Liver (tissue), 9 donors: ENCODE data around the gene PLPP2. TPM values are rescaled to one million over a fixed set of nuclear protein-coding genes. Genes with fewer than 3 reads are reported as not detected.

ENCODE experiments used
- DNase-seq: peaks from one replicate; pipeline ENCODE4 v3.0.0-alpha.2; 2017; ENCODE audit warnings: low spot score
- H3K27ac ChIP-seq, 2 donors: one replicate each; pipeline ENCODE4 v1.7.0; 2013; ENCODE audit warnings: inconsistent platforms in 2 of 2, low read length in 2 of 2, control low read depth in 1 of 2, low read depth in 1 of 2, mild to moderate bottlenecking in 1 of 2
- H3K27me3 ChIP-seq, 4 donors: one replicate each; pipeline versions ENCODE4 v1.6.1 to v1.7.0; 2013; ENCODE audit warnings: low read length in 3 of 4, inconsistent platforms in 1 of 4, mild to moderate bottlenecking in 1 of 4, moderate library complexity in 1 of 4; ENCODE audit not compliant: control insufficient read depth in 4 of 4, insufficient read depth in 4 of 4
- H3K36me3 ChIP-seq, 4 donors: one replicate each; pipeline versions ENCODE4 v1.6.1 to v1.7.0; 2013; ENCODE audit warnings: low read length in 3 of 4, mild to moderate bottlenecking in 3 of 4, low read depth in 1 of 4, moderate library complexity in 1 of 4; ENCODE audit not compliant: control insufficient read depth in 4 of 4, insufficient read depth in 3 of 4
- H3K4me1 ChIP-seq, 4 donors: one replicate each; pipeline versions ENCODE4 v1.6.1 to v1.7.0; 2013; ENCODE audit warnings: low read length in 3 of 4, mild to moderate bottlenecking in 3 of 4, moderate library complexity in 1 of 4; ENCODE audit not compliant: control insufficient read depth in 4 of 4, insufficient read depth in 4 of 4
- H3K4me3 ChIP-seq, 3 donors: one replicate each; pipeline versions ENCODE4 v1.6.1 to v1.7.0; 2013; ENCODE audit warnings: low read length in 3 of 3, control low read depth in 1 of 3, low read depth in 1 of 3, mild to moderate bottlenecking in 1 of 3
- H3K9ac ChIP-seq, 2 donors: one replicate each; pipeline ENCODE4 v1.7.0; 2013; ENCODE audit warnings: low read length in 2 of 2, mild to moderate bottlenecking in 2 of 2, moderate library complexity in 2 of 2, control low read depth in 1 of 2, low read depth in 1 of 2
- H3K9me3 ChIP-seq, 4 donors: one replicate each; pipeline versions ENCODE4 v1.6.1 to v1.7.0; 2013; ENCODE audit warnings: low read length in 3 of 4; ENCODE audit not compliant: control insufficient read depth in 4 of 4
- CTCF ChIP-seq: fragments of 150-350 bp; IDR thresholded peaks from 2 replicates; pipeline ENCODE4 v1.5.1; 2017; ENCODE audit warnings: improper control_type of control experiment, low read depth, low read length; ENCODE audit not compliant: missing input control
- EGR1 ChIP-seq, 2 donors: IDR thresholded peaks; 2 replicates each; pipeline ENCODE4 v1.6.1; 2016 to 2018; ENCODE audit warnings: antibody characterized with exemption in 2 of 2, low read depth in 2 of 2
- FOXA1 ChIP-seq: IDR thresholded peaks from 2 replicates; pipeline ENCODE4 v1.6.1; 2016; ENCODE audit warnings: antibody characterized with exemption
- FOXA2 ChIP-seq: IDR thresholded peaks from 2 replicates; pipeline ENCODE4 v1.6.1; 2016; ENCODE audit warnings: antibody characterized with exemption
- GABPA ChIP-seq, 2 donors: IDR thresholded peaks in 1 of 2; conservative IDR thresholded peaks in 1 of 2; 2 replicates each; pipeline ENCODE4 v1.6.1; 2016; ENCODE audit warnings: antibody characterized with exemption in 2 of 2, mild to moderate bottlenecking in 1 of 2, moderate library complexity in 1 of 2
- HNF4A ChIP-seq, 2 donors: conservative IDR thresholded peaks; 2 replicates each; pipeline ENCODE4 v1.6.1; 2016; ENCODE audit warnings: antibody characterized with exemption in 2 of 2, mild to moderate bottlenecking in 2 of 2
- HNF4G ChIP-seq: IDR thresholded peaks from 2 replicates; pipeline ENCODE4 v1.6.1; 2016; ENCODE audit warnings: antibody characterized with exemption
- JUND ChIP-seq, 2 donors: IDR thresholded peaks; 2 replicates each; pipeline ENCODE4 v1.6.1; 2016; ENCODE audit warnings: antibody characterized with exemption in 2 of 2
- MAX ChIP-seq: IDR thresholded peaks from 2 replicates; pipeline ENCODE4 v1.6.1; 2016; ENCODE audit warnings: antibody characterized with exemption
- NR2F2 ChIP-seq: IDR thresholded peaks from 2 replicates; pipeline ENCODE4 v1.6.1; 2016; ENCODE audit warnings: antibody characterized with exemption
- RAD21 ChIP-seq, 2 donors: IDR thresholded peaks; 2 replicates each; pipeline ENCODE4 v1.6.1; 2016; ENCODE audit warnings: antibody characterized with exemption in 2 of 2, mild to moderate bottlenecking in 2 of 2
- REST ChIP-seq: IDR thresholded peaks from 2 replicates; pipeline ENCODE4 v1.6.1; 2016; ENCODE audit warnings: antibody characterized with exemption, mild to moderate bottlenecking
- RXRA ChIP-seq, 2 donors: IDR thresholded peaks; 2 replicates each; pipeline ENCODE4 v1.6.1; 2017 to 2018; ENCODE audit warnings: antibody characterized with exemption in 2 of 2, mild to moderate bottlenecking in 1 of 2
- SP1 ChIP-seq: IDR thresholded peaks from 2 replicates; pipeline ENCODE4 v1.6.1; 2018; ENCODE audit warnings: antibody characterized with exemption, mild to moderate bottlenecking
- TAF1 ChIP-seq: conservative IDR thresholded peaks from 2 replicates; pipeline ENCODE4 v1.6.1; 2016; ENCODE audit warnings: antibody characterized with exemption, mild to moderate bottlenecking
- YY1 ChIP-seq: IDR thresholded peaks from 2 replicates; pipeline ENCODE4 v1.6.1; 2016; ENCODE audit warnings: antibody characterized with exemption, mild to moderate bottlenecking
- ZBTB33 ChIP-seq: IDR thresholded peaks from 2 replicates; pipeline ENCODE4 v1.6.1; 2016; ENCODE audit warnings: antibody characterized with exemption
- WGBS: extraction: QIAGEN DNeasy Blood & Tissue Kit; methylation state at CpG from one replicate; pipeline ENCODE4 v1.1.7; 2013; 5-methylcytosine and 5-hydroxymethylcytosine counted together
- polyA plus RNA-seq, 2 donors: library from polyadenylated mRNA; stranded (reverse) in 1 of 2; unstranded in 1 of 2; fragments of 200-250 nt in 1 of 2; fragments of >200 nt in 1 of 2; fragmentation: Nextera tagmentation in 1 of 2; extraction: Ambion mirVana in 1 of 2; gene quantifications; one replicate each; pipeline versions ENCODE4 v1.2.1 to v1.2.3, GENCODE V29; 2013 to 2015
- total RNA-seq, 2 donors: library from RNA; depleted of rRNA; stranded (reverse); fragments of >200 nt; gene quantifications; one replicate each; pipeline ENCODE4 v1.2.3, GENCODE V29; 2014
- TF ChIP-seq, protein P1 (sequence below): IDR thresholded peaks from 2 replicates; pipeline ENCODE4 v1.6.1; 2016; ENCODE audit warnings: antibody characterized with exemption
- donor health status: healthy.
- donor health status: healthy.
- donor health status: healthy.
- donor health status: healthy.
- donor health status: healthy.

Gene PLPP2
- total and polyA plus RNA-seq, 4 donors: 0.75 to 5.9 (median 2.0) TPM

DNA sequence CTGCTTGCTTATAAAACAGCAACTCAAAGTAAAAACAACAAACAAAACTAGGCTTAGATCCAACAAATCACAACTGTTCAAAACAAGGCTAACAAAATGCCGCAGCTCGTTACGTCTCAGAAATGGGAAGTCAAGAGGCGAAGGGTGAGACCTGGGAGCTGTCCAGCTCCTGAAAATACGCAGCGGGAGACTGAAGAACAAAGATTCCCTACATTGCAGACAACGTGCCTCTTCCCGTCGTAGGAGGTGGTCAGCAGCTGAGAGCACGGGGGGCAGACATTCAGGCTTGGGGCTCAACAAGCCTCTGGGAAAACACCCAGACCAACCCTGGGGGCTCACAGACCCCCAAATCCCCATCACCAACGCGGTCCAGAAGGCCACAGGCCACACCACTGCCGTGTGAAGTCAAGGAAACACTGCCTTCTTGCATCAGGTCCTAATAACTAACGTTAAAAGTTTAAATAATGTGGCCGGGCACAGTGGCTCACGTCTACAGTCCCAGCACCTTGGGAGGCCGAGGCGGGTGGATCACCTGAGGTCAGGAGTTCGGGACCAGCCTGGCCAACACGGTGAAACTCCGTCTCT, 13.5 kb downstream of the PLPP2 start:
- no peaks in the 10 kb centered on the region for H3K36me3 ChIP-seq
- 40% methylated on average over 21 of the region's 21 CpGs for WGBS
- H3K27me3 ChIP-seq: peaks cover 0 to 6% (median 0%) of the 10 kb centered on the region in 4 donors
- no peak overlapping the region for H3K27ac ChIP-seq
- DNase-seq: no peak
- no peak overlapping the region for H3K4me3 ChIP-seq
- H3K9me3 ChIP-seq: no peaks in the 10 kb centered on the region
- H3K4me1 ChIP-seq: no peaks in the 10 kb centered on the region
- TF ChIP-seq REST (peak; percentile 97), ZBTB33 (no peak)
- no peak overlapping the region for H3K9ac ChIP-seq

DNA sequence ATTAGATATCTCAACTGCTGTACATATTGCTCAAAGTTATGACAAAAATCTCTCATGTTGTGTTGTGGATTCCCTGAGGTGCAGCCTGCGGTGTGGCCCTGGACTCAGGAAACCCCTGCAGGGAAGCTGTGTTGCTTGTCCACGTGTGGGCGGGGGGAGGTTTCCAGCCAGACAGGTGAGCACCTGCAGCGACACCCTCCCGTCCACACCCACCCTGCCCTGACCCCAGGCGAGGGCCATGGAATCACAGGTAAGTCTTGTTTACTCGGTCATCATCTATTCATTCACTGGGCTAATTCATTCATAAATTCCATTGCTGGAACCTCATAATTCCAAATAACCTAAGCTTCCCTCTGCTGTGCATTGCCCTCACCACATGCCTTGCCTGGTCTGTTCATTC, 14.1 kb downstream of the PLPP2 start:
- no peaks in the 10 kb centered on the region for H3K36me3 ChIP-seq
- H3K4me3 ChIP-seq: no peak overlapping the region
- no peaks in the 10 kb centered on the region for H3K4me1 ChIP-seq
- no peak overlapping the region for H3K27ac ChIP-seq
- TF ChIP-seq MAX (no peak), EGR1 (IDR thresholded peaks at IDR 0.05; ENCODE audit: low read depth in 2 of 2) (no peak), YY1 (no peak), TAF1 (no peak), JUND (IDR thresholded peaks at IDR 0.05) (no peak), ZBTB33 (no peak), RAD21 (IDR thresholded peaks at IDR 0.05) (no peak), CTCF (no peak), HNF4A (conservative IDR thresholded peaks at IDR 0.05) (no peak), FOXA1 (no peak), SP1 (no peak), NR2F2 (no peak), RXRA (IDR thresholded peaks at IDR 0.05) (no peak), GABPA (IDR thresholded peaks at IDR 0.05 in 1 of 2, conservative IDR thresholded peaks at IDR 0.05 in 1 of 2) (no peak), FOXA2 (no peak), HNF4G (no peak)
- TF ChIP-seq, protein P1, sequence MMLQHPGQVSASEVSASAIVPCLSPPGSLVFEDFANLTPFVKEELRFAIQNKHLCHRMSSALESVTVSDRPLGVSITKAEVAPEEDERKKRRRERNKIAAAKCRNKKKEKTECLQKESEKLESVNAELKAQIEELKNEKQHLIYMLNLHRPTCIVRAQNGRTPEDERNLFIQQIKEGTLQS: no peak
- H3K27me3 ChIP-seq: peaks cover 0 to 6% (median 0%) of the 10 kb centered on the region in 4 donors
- no peak for DNase-seq
- H3K9ac ChIP-seq: no peak overlapping the region
- WGBS: 65% methylated on average over 7 of the region's 7 CpGs
- H3K9me3 ChIP-seq: no peaks in the 10 kb centered on the region
